Measurements from ENCODE around the gene TMOD3. TPM values are rescaled to one million over a fixed set of nuclear protein-coding genes. Genes with fewer than 3 reads are reported as not detected.

The TMOD3 gene
- total and polyA plus RNA-seq, 2 of the 8 experiments (the other 6 are each of a cell fraction or from before 2014, with no cell fraction given) = 3.9 to 29.0 TPM

DNA sequence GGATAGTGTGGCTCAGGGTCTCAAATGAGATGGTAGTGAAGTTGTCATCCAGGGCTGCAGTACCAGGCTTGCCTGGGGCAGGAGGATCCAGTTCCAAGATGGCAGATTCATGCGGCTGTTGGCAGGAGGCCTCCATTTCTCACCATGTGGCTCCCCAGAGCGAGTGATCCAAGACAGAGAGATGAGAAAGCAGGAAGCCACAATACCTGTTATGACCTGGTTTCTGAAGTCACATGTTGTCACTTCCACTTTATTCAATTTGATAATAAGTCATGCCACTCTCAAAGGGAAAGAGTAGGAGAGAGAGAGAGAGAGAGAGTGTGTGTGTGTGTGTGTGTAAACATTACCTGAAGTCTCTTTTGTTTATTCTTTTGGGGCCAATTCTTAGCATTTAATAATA lies 47.9 kb upstream of the TMOD3 start (continued):
- TF ChIP-seq, protein P1, sequence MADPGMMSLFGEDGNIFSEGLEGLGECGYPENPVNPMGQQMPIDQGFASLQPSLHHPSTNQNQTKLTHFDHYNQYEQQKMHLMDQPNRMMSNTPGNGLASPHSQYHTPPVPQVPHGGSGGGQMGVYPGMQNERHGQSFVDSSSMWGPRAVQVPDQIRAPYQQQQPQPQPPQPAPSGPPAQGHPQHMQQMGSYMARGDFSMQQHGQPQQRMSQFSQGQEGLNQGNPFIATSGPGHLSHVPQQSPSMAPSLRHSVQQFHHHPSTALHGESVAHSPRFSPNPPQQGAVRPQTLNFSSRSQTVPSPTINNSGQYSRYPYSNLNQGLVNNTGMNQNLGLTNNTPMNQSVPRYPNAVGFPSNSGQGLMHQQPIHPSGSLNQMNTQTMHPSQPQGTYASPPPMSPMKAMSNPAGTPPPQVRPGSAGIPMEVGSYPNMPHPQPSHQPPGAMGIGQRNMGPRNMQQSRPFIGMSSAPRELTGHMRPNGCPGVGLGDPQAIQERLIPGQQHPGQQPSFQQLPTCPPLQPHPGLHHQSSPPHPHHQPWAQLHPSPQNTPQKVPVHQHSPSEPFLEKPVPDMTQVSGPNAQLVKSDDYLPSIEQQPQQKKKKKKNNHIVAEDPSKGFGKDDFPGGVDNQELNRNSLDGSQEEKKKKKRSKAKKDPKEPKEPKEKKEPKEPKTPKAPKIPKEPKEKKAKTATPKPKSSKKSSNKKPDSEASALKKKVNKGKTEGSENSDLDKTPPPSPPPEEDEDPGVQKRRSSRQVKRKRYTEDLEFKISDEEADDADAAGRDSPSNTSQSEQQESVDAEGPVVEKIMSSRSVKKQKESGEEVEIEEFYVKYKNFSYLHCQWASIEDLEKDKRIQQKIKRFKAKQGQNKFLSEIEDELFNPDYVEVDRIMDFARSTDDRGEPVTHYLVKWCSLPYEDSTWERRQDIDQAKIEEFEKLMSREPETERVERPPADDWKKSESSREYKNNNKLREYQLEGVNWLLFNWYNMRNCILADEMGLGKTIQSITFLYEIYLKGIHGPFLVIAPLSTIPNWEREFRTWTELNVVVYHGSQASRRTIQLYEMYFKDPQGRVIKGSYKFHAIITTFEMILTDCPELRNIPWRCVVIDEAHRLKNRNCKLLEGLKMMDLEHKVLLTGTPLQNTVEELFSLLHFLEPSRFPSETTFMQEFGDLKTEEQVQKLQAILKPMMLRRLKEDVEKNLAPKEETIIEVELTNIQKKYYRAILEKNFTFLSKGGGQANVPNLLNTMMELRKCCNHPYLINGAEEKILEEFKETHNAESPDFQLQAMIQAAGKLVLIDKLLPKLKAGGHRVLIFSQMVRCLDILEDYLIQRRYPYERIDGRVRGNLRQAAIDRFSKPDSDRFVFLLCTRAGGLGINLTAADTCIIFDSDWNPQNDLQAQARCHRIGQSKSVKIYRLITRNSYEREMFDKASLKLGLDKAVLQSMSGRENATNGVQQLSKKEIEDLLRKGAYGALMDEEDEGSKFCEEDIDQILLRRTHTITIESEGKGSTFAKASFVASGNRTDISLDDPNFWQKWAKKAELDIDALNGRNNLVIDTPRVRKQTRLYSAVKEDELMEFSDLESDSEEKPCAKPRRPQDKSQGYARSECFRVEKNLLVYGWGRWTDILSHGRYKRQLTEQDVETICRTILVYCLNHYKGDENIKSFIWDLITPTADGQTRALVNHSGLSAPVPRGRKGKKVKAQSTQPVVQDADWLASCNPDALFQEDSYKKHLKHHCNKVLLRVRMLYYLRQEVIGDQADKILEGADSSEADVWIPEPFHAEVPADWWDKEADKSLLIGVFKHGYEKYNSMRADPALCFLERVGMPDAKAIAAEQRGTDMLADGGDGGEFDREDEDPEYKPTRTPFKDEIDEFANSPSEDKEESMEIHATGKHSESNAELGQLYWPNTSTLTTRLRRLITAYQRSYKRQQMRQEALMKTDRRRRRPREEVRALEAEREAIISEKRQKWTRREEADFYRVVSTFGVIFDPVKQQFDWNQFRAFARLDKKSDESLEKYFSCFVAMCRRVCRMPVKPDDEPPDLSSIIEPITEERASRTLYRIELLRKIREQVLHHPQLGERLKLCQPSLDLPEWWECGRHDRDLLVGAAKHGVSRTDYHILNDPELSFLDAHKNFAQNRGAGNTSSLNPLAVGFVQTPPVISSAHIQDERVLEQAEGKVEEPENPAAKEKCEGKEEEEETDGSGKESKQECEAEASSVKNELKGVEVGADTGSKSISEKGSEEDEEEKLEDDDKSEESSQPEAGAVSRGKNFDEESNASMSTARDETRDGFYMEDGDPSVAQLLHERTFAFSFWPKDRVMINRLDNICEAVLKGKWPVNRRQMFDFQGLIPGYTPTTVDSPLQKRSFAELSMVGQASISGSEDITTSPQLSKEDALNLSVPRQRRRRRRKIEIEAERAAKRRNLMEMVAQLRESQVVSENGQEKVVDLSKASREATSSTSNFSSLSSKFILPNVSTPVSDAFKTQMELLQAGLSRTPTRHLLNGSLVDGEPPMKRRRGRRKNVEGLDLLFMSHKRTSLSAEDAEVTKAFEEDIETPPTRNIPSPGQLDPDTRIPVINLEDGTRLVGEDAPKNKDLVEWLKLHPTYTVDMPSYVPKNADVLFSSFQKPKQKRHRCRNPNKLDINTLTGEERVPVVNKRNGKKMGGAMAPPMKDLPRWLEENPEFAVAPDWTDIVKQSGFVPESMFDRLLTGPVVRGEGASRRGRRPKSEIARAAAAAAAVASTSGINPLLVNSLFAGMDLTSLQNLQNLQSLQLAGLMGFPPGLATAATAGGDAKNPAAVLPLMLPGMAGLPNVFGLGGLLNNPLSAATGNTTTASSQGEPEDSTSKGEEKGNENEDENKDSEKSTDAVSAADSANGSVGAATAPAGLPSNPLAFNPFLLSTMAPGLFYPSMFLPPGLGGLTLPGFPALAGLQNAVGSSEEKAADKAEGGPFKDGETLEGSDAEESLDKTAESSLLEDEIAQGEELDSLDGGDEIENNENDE (IDR thresholded peaks at IDR 0.05; ENCODE audit: insufficient replicate concordance, low read length) = no peak
- TF ChIP-seq NANOG (IDR thresholded peaks at IDR 0.05; ENCODE audit: insufficient read depth, low read depth, low read length, poor library complexity, severe bottlenecking) (no peak), YY1 (IDR thresholded peaks at IDR 0.05; ENCODE audit: low read depth, low read length) (no peak), HDAC6 (IDR thresholded peaks at IDR 0.05; ENCODE audit: low read depth, low read length) (no peak), BRCA1 (IDR thresholded peaks at IDR 0.05; ENCODE audit: low read depth, low read length) (no peak)
